Hypothalamus (tissue), 51 donors: ENCODE data around the gene NBEA.

Experiments
- DNase-seq, 51 donors: peaks; one replicate each; lab custom pipeline; 2025; lab: John Stamatoyannopoulos, UW

NBEA gene

DNA sequence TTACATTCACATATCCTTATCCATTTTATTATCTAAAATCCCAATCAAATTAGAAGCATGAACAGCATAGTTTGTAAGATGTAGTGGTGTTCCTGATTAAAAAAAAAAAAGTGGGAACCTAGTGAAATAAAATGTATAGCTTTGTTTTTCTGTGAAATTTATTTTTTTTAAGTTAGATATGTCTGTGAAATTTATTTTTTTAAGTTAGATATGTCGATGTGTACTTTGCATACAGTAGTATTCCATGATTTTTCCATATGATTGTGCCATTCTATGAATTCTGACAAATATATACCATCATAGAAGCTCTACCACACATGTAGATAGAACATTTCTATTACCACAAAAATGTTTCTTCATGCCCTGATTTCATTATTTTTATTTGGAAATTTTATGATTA is 540.5 kb downstream of the NBEA start:
- DNase-seq: no peak

GRCh38 chr13:35483761-35484160 is 541.7 kb downstream of the NBEA start:
- DNase-seq: no peak

DNA sequence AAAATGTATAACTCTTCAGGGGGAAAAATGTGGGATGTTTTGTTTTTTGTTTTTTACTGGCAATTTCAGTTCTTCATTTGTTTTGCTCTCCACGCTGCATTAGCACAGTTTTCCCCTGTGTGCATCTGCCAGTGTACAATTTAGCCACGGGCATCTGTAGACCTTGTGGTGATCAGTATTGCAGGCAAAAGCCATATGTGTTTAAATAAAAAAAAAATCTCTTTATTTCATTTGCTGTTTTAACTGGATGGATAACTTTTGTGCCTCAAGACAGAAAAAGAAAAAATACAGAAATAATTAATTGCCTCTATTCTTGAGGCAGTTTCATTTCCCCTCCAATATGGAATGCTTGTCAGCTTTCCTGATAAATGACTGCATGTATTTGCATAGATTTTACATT is 542.3 kb downstream of the NBEA start:
- DNase-seq: no peak

DNA sequence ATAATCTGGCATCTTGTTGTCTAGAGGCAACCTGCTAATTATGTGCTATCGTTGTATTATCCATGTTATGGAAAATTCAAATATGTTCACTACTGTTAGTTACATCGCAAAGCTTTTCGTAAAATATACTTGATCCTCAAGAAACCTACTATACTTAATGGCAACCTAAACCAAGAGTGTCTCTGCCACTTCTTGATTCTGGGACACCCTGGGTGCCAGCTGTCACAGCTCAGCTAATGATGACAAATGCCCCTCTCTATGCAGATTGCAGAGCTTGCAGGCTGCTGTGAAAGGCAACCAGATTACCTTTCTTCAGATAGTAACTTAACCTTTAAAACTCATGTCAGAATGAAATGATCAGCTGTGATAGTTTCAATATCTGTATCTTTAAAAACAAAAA is 543.4 kb downstream of the NBEA start:
- no peak for DNase-seq

DNA sequence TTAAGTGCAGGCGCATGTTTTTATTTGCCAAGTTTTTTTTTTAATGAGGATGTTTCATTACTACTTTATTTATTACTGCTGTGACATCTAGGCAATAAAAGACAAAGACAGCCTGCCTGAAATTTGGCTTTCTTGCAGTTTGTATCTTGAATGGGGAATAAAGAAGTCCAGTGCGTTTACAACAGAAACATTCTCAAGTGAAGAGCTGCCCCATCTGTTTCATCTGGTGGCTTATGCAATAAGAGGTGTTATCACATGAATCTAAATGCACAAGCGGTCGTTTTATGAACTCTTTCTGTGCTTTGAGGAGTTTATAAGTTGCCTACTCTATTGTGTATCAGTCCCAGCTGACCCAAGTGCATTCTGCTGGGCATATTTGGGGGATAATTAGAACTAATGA is 547.0 kb downstream of the NBEA start:
- DNase-seq: no peak

DNA sequence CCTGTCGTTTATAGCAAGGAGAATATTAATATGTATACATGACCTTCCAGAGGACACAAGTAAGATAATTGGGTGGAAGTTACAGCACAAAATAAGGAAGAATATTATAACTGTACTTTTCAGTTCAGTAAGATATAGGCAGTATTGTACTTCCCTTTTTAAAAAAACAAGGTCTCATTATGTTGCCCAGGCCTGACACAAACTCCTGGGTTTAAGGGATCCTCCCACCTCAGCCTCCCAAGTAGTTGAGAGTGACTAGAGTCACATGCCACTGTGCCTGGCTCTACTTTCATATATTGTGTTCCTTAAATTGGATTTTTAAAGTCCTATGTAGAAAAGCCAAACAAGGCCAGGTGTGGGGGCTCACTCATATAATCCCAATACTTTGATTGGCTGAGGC is 553.9 kb downstream of the NBEA start:
- DNase-seq: no peak

DNA sequence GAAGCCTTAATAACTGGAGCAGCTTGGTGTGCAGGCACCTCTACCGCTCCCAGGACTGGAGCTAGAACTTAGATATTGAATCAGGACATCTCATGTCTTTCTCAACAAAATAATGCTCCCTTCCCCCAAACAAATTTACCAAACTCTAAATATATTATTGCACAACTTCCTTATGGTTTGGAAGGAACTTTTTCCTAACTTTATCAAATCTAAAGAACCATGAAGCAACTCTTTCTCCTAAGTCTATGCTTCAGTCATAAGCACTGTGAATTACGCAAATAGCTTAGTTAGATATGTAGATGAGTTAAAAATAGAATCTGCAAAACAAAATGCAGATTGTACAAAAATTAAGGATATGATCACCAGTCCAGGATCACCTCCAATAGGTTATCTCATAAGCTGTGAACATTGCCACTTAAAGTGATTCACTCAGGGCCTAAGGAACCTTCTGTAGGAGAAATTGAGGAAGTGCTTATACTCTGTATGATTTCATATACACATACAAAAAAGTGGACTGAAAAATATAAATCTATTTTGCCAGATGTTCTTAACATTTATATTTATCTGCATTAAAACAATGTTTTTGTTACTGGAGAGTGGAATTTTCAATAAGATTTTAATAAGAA is 554.8 kb downstream of the NBEA start:
- no peak for DNase-seq

GRCh38 chr13:35498231-35498630 is 556.2 kb downstream of the NBEA start:
- DNase-seq: no peak

DNA sequence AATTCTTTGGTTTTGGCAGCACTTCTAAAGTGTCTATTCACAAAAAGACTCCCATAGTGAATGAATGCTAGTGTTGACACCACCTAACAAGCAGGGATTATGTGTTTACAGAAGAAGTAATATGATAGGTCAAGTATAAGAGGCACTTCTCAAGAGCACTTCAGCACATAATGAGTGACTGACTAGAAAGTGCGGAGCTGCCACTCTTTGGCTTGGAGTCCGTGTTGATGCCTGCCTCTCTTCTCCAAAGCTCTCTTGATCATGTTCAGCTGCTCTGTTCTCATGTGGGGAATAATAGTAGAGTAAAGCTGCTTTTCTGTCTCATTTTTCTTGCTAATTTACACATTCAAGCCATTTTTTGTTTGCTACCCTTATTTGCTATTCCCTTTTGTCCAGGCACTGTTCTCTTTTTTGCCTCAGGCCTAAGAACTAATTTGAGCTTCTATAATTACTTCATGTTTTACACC is 557.2 kb downstream of the NBEA start:
- DNase-seq: peak in 1 of 51 donors; percentile 17

DNA sequence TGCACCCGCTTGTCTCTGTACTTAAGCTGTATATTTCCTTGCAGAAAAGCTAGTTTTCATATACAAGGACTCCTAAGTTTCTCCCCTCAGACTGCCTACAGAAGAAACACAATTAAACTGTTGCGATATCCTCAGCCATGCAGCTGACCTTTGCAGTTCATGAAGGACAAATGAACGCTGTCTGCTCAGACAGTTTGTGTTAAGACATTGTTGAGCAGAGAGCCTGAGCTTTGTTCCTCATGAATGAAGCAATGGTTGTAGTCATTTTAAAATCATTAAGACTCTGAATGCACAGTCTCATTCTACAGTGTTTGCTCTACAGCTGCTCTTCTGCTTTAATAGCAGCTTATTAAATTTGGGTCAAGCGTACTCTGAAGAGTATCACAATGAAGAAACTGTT is 557.6 kb downstream of the NBEA start:
- no peak for DNase-seq

GRCh38 chr13:35500144-35500543 is 558.1 kb downstream of the NBEA start:
- DNase-seq: peak in 1 of 51 donors; percentile 10

GRCh38 chr13:35501661-35502235 is 559.7 kb downstream of the NBEA start:
- DNase-seq: no peak

DNA sequence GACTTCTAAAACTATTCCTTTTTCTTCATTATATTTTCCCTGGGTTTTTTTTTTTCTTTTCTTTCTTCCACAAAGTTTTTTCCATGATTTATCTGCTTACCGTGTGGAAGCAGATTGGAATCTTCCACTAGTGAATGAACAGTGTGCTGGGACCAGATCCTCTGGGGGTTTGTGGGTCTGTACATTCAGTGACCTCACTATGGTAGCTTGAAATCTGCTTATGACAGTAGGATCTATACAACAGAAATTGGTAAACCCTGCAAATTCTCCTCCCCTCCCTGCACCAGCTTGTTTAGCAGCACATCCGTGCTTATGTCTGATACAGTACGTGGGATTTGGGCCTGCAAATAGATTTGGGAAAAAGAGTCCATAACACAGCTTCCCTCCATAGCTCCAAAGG is 560.4 kb downstream of the NBEA start:
- DNase-seq: no peak

DNA sequence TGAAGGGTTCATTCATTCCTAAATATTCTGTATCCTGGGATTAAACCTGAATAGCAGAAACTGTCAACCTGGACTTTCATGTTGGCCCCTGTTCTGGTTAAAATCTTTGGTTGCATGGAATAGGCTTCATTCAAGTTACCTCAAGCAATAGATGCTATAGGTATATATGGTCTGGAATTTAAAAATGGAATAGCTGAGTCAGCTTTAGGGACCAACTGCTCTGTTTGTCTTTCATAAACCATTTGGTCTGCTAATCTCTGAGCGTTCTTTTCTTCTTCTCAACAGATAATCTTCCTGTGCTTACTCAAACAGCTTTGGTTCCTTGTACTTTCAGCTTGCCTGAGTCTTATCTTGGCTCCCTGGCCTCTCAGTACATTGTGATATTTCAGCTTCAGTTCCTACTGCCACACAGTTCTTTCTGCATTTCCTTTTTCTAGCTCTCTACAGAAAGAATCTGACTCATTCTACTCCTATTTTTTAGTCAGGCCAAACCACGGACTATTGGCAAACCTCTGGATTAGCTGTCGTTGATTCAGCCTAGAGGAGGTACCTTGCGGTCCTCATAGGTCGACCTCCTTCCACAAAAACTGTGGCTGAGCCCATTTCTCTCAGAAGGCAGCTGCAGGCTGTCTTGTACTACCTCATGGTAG is 570.3 kb downstream of the NBEA start:
- DNase-seq: no peak

- no peak for DNase-seq
Observed at GRCh38 chr13:35514061-35514477, 572.0 kb downstream of the NBEA start.

DNA sequence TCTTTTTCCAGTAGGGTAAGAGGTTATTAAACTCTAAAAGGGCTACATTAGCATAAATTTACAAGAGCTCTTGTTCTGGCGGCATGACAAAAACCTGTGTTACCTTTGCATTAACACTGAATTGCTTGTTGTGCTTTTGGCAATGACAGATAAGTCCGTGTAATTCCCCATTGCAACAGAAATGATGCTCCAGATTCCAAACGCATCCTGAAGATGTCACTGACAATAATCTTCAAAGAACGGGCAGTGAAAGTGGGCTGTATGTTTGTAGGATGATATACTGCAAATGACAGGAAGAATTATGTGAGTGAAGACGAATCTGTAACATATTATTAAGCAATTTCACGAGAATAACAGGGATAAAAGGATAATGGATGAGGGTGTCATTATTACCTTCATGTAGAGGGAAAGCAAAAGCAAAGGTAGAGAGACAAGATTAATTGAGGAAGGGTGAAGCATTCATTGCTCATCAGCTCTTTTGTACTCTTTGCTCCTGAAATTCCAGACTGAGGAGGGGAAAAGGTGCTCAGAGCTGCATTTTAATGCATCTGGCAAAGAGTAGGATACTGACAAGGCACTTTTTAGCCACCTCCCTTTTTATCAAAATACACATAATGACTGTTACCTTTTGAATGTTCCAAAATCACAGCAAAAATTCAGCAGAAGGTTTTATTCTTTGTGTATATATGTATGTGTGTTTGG is 572.9 kb downstream of the NBEA start:
- DNase-seq: peak in 1 of 51 donors; percentile 22

DNA sequence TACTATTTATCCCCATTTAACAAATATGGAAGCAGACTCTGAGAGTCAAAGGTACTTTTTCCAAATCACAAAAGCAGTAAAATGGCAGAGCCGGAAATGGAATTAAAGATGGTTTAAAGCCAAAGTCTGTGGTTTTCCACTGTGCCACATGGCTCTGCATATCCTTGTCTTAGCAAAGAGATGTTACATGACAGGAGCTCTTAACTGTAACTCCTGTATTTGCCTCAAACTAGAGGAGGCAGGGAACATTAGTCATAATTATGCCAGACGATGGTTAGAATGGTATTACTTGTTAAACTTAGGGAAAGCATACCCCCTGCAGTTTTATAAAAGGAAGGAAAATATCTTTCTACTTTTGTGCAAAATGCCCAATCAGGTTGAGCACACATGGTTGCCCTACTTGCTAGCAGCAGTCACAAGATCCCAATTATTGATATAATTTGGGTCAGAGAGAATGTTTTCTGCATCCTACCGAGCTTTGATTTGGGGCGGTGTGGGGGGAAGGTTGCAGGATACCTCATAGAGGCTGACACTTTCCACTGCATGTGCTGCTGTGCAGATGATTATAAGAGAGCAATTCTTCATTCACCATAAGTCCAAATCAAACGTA is 576.4 kb downstream of the NBEA start:
- DNase-seq: no peak

DNA sequence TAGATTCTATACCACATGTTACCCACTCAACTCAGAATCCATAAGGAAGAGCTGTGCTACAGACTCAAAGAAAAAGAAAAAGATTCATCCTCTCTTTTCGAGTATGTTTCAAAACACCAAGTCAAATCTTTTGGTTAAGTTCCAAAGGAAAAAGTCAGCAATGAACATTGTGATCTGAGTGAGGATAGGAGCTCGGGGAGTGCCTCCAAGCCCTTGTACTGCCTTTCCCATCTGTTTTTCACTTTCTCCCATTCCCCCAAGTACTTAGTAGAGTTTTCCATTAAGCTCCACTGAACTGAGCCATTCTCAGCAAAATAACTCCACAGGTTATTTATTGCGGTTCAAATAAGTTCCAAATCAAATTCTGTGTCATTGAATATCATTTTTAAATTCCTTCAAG is 582.1 kb downstream of the NBEA start:
- DNase-seq: no peak

DNA sequence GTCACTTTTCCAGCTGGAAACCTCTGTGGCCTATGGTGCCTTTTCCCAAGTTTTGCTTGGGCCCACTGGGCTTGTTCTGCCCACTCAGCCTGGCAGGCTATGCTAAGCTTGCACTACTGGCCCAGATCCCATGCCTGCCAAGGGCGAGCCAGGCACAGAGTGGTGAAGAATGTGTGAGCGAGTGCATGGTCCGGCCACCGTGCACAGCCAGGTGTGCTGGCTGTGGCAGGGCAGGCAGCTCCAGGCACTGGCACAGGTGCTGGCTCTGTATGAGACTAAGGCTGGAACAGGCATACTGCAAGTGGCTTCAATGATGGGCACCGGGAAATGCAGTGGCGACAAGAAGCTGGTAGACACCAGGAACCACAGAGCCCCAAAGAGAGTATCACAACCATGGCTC is 584.5 kb downstream of the NBEA start:
- DNase-seq: no peak

DNA sequence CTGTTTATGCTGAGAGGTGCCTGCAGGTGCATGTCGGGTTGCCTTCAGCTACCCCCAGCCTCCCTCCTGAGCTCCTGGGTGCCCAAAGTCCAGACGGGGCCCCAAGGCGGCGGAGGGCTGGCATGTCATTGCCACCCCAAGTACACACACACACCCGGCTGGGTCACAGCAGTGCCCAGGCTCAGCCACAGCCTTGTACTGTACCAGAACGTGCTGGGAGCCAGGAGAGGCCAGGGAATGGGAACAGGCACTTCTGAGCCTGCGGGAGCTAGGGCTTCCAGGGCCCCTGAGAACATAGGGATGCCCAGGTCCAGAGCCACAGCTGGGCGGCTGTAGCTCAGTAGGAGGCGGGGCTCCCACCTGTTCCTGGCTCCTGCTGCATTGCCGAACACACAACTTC is 585.4 kb downstream of the NBEA start:
- no peak for DNase-seq

- DNase-seq: no peak
Observed at GRCh38 chr13:35530147-35530546, 588.1 kb downstream of the NBEA start.
